Breast epithelium (tissue), 4 donors: ENCODE measurements around the gene SLC30A7. TPM values are rescaled to one million over a fixed set of nuclear protein-coding genes. Genes with fewer than 3 reads are reported as not detected.

Source experiments
- DNase-seq, 2 donors: peaks; one replicate each; pipeline ENCODE4 v3.0.0-alpha.2; 2019; ENCODE audit warnings: low spot score in 2 of 2
- H3K27ac ChIP-seq, 2 donors: fragments of 200-600 bp; sonication (generic) in 1 of 2; one replicate each; pipeline ENCODE4 v1.5.1; 2016 to 2019; ENCODE audit warnings: mild to moderate bottlenecking in 1 of 2
- H3K27me3 ChIP-seq, 2 donors: fragments of 200-600 bp; sonication (generic) in 1 of 2; one replicate each; pipeline versions ENCODE4 v1.5.1 to v1.6.0; 2017 to 2019; ENCODE audit warnings: control low read depth in 1 of 2, mild to moderate bottlenecking in 1 of 2
- H3K36me3 ChIP-seq: fragments of 200-600 bp; one replicate; pipeline ENCODE4 v1.5.1; 2019
- H3K4me1 ChIP-seq, 2 donors: fragments of 200-600 bp; sonication (generic); one replicate each; pipeline ENCODE4 v1.5.1; 2016 to 2019; ENCODE audit warnings: control low read depth in 1 of 2
- H3K4me3 ChIP-seq, 3 donors: fragments of 200-600 bp; sonication (generic); 1 replicate in 2 of 3; 2 replicates in 1 of 3; pipeline ENCODE4 v1.5.1; 2016 to 2019; ENCODE audit warnings: mild to moderate bottlenecking in 3 of 3, moderate library complexity in 2 of 3
- H3K9me3 ChIP-seq, 2 donors: fragments of 200-600 bp; sonication (generic) in 1 of 2; one replicate each; pipeline ENCODE4 v1.5.1; 2016 to 2019; ENCODE audit warnings: control low read depth in 1 of 2
- CTCF ChIP-seq, 3 donors: fragments of 450-650 bp; IDR thresholded peaks; one replicate each; pipeline ENCODE4 v1.5.1; 2016 to 2017; ENCODE audit warnings: antibody characterized with exemption in 3 of 3, mild to moderate bottlenecking in 3 of 3, moderate library complexity in 3 of 3
- POLR2A ChIP-seq: fragments of 450-650 bp; IDR thresholded peaks from one replicate; pipeline ENCODE4 v1.6.1; 2016; ENCODE audit warnings: antibody characterized with exemption, mild to moderate bottlenecking, moderate library complexity
- POLR2AphosphoS5 ChIP-seq, 3 donors: sonication (generic); formaldehyde crosslinking; IDR thresholded peaks; one replicate each; pipeline ENCODE4 v1.6.1; 2017; ENCODE audit warnings: antibody characterized with exemption in 3 of 3
- intact Hi-C: fragments of 100-400 bp; cut with DNase I; formaldehyde crosslinking; loops from one replicate; pipeline ENCODE4 v1.15.1; 2023; ENCODE audit warnings: low total_unique reads
- total RNA-seq, 3 donors: library from RNA; depleted of rRNA; stranded (reverse); fragments of >200 nt; gene quantifications; one replicate each; pipeline ENCODE4 v1.1.0, GENCODE V29; 2016

Gene SLC30A7
- total RNA-seq, 3 donors from 2014 or later, result 19.5 to 33.8 (median 25.9) TPM

GRCh38 chr1:101005183-101005582, 109.3 kb downstream of the SLC30A7 start:
- Histone ChIP-seq H3K9me3 (no peaks in the 10 kb centered on the region), H3K36me3 (no peaks in the 10 kb centered on the region), H3K27me3 (no peaks in the 10 kb centered on the region), H3K4me3 (no peak overlapping the region), H3K27ac (no peak overlapping the region), H3K4me1 (peaks cover 0 to 7% of the 10 kb centered on the region in 2 donors)
- intact Hi-C loops, result no loop called here
- TF ChIP-seq POLR2AphosphoS5 (IDR thresholded peaks at IDR 0.05) (no peak), CTCF (IDR thresholded peaks at IDR 0.05) (no peak), POLR2A (no peak)
- no peak for DNase-seq

- H3K9me3 ChIP-seq, result no peaks in the 10 kb centered on the region
- intact Hi-C loops, result no loop called here
- H3K36me3 ChIP-seq, result no peaks in the 10 kb centered on the region
- H3K27me3 ChIP-seq, result no peaks in the 10 kb centered on the region
- H3K4me3 ChIP-seq, result no peak overlapping the region
- peaks cover 0 to 7% of the 10 kb centered on the region in 2 donors for H3K4me1 ChIP-seq
- H3K27ac ChIP-seq, result no peak overlapping the region
- TF ChIP-seq CTCF (IDR thresholded peaks at IDR 0.05), result no peak
- TF ChIP-seq POLR2A, result no peak
- no peak for TF ChIP-seq POLR2AphosphoS5 (IDR thresholded peaks at IDR 0.05)
- DNase-seq, result no peak
Observed at GRCh38 chr1:101005871-101006270, 110.0 kb downstream of the SLC30A7 start.

- no peak for DNase-seq
- H3K4me1 ChIP-seq, result peaks cover 0 to 7% of the 10 kb centered on the region in 2 donors
- H3K4me3 ChIP-seq, result no peak overlapping the region
- H3K9me3 ChIP-seq, result no peaks in the 10 kb centered on the region
- H3K27me3 ChIP-seq, result no peaks in the 10 kb centered on the region
- TF ChIP-seq POLR2AphosphoS5 (IDR thresholded peaks at IDR 0.05) (no peak), CTCF (IDR thresholded peaks at IDR 0.05) (no peak), POLR2A (no peak)
- H3K27ac ChIP-seq, result no peak overlapping the region
- no peaks in the 10 kb centered on the region for H3K36me3 ChIP-seq
- intact Hi-C loops, result no loop called here
Observed at GRCh38 chr1:101006553-101006952, 110.7 kb downstream of the SLC30A7 start.

DNA sequence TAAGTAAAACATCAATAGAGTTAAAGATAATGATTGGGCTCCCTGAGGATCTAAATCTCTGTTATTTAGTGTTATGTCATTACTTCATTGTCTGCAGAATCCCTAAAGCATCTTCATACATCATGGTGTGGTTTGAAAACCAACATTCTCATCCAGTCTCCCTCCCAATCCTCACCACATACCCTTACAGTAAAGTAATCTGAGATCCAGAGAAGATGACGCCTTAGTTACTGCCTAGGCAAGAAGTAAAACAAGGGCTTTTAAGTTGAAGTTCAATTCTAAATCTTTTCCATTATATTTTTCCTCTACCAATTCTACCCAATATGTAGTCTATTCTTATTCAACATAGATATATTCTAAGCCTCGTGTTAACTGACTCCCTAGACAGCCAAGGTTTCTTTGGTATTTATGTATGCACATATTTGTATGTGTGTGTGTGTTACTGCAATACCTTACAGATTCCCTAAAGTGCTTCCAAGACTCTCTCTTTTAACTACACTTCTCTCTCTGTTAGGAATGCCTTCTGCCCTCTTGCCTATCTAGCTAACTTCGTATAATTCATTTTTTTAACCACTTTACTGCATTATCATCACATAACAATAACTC, 112.4 kb downstream of the SLC30A7 start:
- DNase-seq, result no peak
- Histone ChIP-seq H3K36me3 (no peaks in the 10 kb centered on the region), H3K27me3 (no peaks in the 10 kb centered on the region), H3K4me1 (no peaks in the 10 kb centered on the region), H3K27ac (no peak overlapping the region), H3K9me3 (no peaks in the 10 kb centered on the region), H3K4me3 (no peak overlapping the region)
- intact Hi-C loops, result no loop called here
- TF ChIP-seq POLR2A, result no peak
- no peak for TF ChIP-seq POLR2AphosphoS5 (IDR thresholded peaks at IDR 0.05)
- no peak for TF ChIP-seq CTCF (IDR thresholded peaks at IDR 0.05)

DNA sequence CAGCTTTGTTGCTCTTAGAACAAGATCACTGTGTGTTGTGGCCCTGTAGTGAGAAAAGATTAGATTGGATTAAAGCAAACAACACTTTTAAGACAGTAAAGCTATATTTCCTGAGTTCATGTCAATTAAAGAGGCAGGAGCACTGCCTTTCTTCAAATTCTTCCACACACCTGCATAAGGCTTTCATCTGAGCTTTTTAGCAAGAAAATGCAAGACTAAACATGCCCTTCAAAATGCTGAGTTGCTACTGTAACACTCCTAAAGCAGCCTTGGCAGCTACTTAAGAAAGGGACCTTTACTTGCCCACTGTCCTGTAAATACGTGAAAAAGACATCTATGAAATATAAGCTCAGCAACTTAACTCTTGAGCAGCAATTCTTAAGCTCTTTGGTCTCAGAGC, 117.9 kb downstream of the SLC30A7 start:
- no peaks in the 10 kb centered on the region for H3K9me3 ChIP-seq
- TF ChIP-seq CTCF (IDR thresholded peaks at IDR 0.05) (no peak), POLR2AphosphoS5 (IDR thresholded peaks at IDR 0.05) (no peak), POLR2A (no peak)
- H3K27me3 ChIP-seq, result no peaks in the 10 kb centered on the region
- H3K27ac ChIP-seq, result no peak overlapping the region
- no peaks in the 10 kb centered on the region for H3K36me3 ChIP-seq
- intact Hi-C loops, result no loop called here
- no peaks in the 10 kb centered on the region for H3K4me1 ChIP-seq
- DNase-seq, result no peak
- H3K4me3 ChIP-seq, result no peak overlapping the region
